Neural progenitor cell (in vitro differentiated cells): ENCODE measurements around the gene TMEM121.

Experiments used
- CTCF ChIP-seq: fragments of 200-600 bp; sonication (generic); IDR thresholded peaks from 2 replicates; pipeline ENCODE4 v1.5.1; 2017; ENCODE audit warnings: antibody characterized with exemption, mild to moderate bottlenecking
- EZH2phosphoT487 ChIP-seq: fragments of 200-600 bp; sonication (generic); IDR thresholded peaks from 2 replicates; pipeline ENCODE4 v1.6.1; 2017; ENCODE audit warnings: antibody characterized with exemption

- TF ChIP-seq CTCF: no peak
- no peak for TF ChIP-seq EZH2phosphoT487
Observed at GRCh38 chr14:105495990-105496830, 30.2 kb upstream of the TMEM121 start.
